Left lung (tissue), 10 donors: Measurements from ENCODE around the gene KMT2B. TPM values are rescaled to one million over a fixed set of nuclear protein-coding genes. Genes with fewer than 3 reads are reported as not detected.
A peak's percentile ranks its signal among the peaks of the same experiment; 100 is the strongest.

Experiments used
- ATAC-seq: fragments of 200-7000 bp; cut with Tn5 transposase; one replicate; pipeline ENCODE4 v1.9.1; 2020; ENCODE audit warnings: moderate library complexity
- DNase-seq, 4 donors: peaks; one replicate each; pipeline ENCODE4 v3.0.0-alpha.2; 2013 to 2020
- H3K27ac ChIP-seq, 2 donors: fragments of 200-600 bp; sonication (generic) in 1 of 2; one replicate each; pipeline versions ENCODE4 v1.5.0 to v1.8.0; 2020 to 2021
- H3K27me3 ChIP-seq, 2 donors: fragments of 200-600 bp; sonication (generic) in 1 of 2; one replicate each; pipeline versions ENCODE4 v1.5.0 to v1.8.0; 2020 to 2021
- H3K36me3 ChIP-seq, 2 donors: fragments of 200-600 bp; sonication (generic) in 1 of 2; one replicate each; pipeline versions ENCODE4 v1.5.0 to v1.8.0; 2020 to 2021
- H3K4me1 ChIP-seq, 2 donors: fragments of 200-600 bp; one replicate each; pipeline ENCODE4 v1.8.0; 2021
- H3K4me3 ChIP-seq, 2 donors: fragments of 200-600 bp; sonication (generic) in 1 of 2; one replicate each; pipeline versions ENCODE4 v1.5.0 to v1.8.0; 2020 to 2021; ENCODE audit warnings: mild to moderate bottlenecking in 1 of 2
- H3K9me3 ChIP-seq, 2 donors: fragments of 200-600 bp; sonication (generic) in 1 of 2; one replicate each; pipeline versions ENCODE4 v1.5.0 to v1.8.0; 2020 to 2021
- intact Hi-C, 2 donors: fragments of 100-400 bp; cut with DNase I; formaldehyde crosslinking; loops; one replicate each; pipeline versions ENCODE4 v1.11.2 to v1.14.2; 2022
- polyA plus RNA-seq, 6 donors: library from polyadenylated mRNA; unstranded; fragments of 120-200 nt; gene quantifications; one replicate each; pipeline ENCODE4 v1.2.1, GENCODE V29; 2013; ENCODE audit not compliant: insufficient read length in 6 of 6
- total RNA-seq, 2 donors: library from RNA; stranded (reverse); fragmentation: NEBNext Ultra II Directional; extraction: Animal tissue kit (Norgen Biotek cat#: 25700); gene quantifications; one replicate each; pipeline ENCODE4 v1.2.1, GENCODE V29; 2021
- TF ChIP-seq, protein P1 (sequence below), 2 donors: fragments of 200-600 bp; sonication (generic) in 1 of 2; IDR thresholded peaks; one replicate each; pipeline versions ENCODE4 v1.5.0 to v1.8.0; 2021; ENCODE audit warnings: antibody characterized with exemption in 2 of 2
- donor health status: DM: no; HTN: yes; CAD: no.
- donor health status: DM: no; HTN: no; CAD: no.

The KMT2B gene
- total and polyA plus RNA-seq, 8 donors, result 27.9 to 39.1 (median 33.9) TPM

DNA sequence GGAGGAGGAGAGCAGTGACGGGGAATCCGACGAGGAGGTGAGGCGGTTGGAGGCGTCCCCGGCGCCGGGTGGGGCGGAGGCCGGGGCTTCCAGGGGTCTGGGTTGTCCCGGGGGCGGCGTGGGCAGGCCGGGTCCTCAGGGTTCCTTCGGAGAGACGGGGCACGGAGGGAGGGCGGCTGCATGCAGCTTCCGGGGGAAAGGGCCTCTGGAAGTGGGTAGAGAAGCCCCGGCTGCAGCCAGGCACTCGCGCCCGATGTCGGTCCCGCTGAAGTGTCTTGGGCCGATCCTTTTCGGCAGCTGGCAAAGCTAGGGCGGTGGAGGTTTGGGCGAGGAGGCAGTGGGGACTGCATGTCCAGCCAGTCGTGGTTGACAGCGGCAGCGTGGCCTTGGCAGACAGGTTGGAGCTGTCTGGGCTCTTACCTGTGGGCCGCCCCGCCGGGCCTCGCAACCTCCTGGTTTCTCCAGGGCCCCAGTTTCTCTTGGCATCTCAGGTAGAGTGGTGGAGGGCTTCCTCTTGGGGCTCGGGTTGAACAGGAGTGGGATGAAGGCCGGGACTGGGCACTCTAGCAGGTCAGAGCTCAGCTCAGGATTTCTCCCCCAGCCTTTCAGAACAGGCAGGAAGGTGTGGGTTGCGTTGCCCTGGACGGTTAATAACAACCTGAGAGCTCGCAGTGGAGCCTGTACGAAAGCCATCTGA, 690 bp downstream of the KMT2B start:
- peak overlapping the region; percentile 72 to 82 for H3K27ac ChIP-seq
- H3K36me3 ChIP-seq, result peaks cover 0 to 40% of the 10 kb centered on the region in 2 donors
- ATAC-seq, result no peak
- peak overlapping the region; percentile 81 to 95 for H3K4me3 ChIP-seq
- peaks cover 12 to 37% of the 10 kb centered on the region in 2 donors for H3K4me1 ChIP-seq
- no peaks in the 10 kb centered on the region for H3K9me3 ChIP-seq
- TF ChIP-seq, protein P1, sequence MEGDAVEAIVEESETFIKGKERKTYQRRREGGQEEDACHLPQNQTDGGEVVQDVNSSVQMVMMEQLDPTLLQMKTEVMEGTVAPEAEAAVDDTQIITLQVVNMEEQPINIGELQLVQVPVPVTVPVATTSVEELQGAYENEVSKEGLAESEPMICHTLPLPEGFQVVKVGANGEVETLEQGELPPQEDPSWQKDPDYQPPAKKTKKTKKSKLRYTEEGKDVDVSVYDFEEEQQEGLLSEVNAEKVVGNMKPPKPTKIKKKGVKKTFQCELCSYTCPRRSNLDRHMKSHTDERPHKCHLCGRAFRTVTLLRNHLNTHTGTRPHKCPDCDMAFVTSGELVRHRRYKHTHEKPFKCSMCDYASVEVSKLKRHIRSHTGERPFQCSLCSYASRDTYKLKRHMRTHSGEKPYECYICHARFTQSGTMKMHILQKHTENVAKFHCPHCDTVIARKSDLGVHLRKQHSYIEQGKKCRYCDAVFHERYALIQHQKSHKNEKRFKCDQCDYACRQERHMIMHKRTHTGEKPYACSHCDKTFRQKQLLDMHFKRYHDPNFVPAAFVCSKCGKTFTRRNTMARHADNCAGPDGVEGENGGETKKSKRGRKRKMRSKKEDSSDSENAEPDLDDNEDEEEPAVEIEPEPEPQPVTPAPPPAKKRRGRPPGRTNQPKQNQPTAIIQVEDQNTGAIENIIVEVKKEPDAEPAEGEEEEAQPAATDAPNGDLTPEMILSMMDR (IDR thresholded peaks at IDR 0.05), result no peak
- intact Hi-C loops, result no loop called here
- DNase-seq, result peak in 2 of 4 donors; percentile 54 to 88
- H3K27me3 ChIP-seq, result no peaks in the 10 kb centered on the region

- Histone ChIP-seq H3K36me3 (peaks cover 0 to 51% of the 10 kb centered on the region in 2 donors), H3K27ac (no peak overlapping the region), H3K4me1 (peaks cover 12 to 37% of the 10 kb centered on the region in 2 donors), H3K9me3 (no peaks in the 10 kb centered on the region), H3K27me3 (no peaks in the 10 kb centered on the region), H3K4me3 (peak overlapping the region in 1 of 2 donors; percentile 95)
- TF ChIP-seq, protein P1 (IDR thresholded peaks at IDR 0.05), result no peak
- peak in 1 of 4 donors; percentile 79 for DNase-seq
- intact Hi-C loops, result no loop called here
- ATAC-seq, result no peak
Observed at GRCh38 chr19:35719402-35720162, 1.8 kb downstream of the KMT2B start.

GRCh38 chr19:35720163-35720524, 2.3 kb downstream of the KMT2B start:
- ATAC-seq, result no peak
- H3K4me3 ChIP-seq, result no peak overlapping the region
- H3K27me3 ChIP-seq, result no peaks in the 10 kb centered on the region
- H3K36me3 ChIP-seq, result peaks cover 0 to 56% of the 10 kb centered on the region in 2 donors
- H3K27ac ChIP-seq, result no peak overlapping the region
- TF ChIP-seq, protein P1 (IDR thresholded peaks at IDR 0.05), result no peak
- no peaks in the 10 kb centered on the region for H3K9me3 ChIP-seq
- peaks cover 12 to 37% of the 10 kb centered on the region in 2 donors for H3K4me1 ChIP-seq
- DNase-seq, result no peak
- intact Hi-C loops, result no loop called here

DNA sequence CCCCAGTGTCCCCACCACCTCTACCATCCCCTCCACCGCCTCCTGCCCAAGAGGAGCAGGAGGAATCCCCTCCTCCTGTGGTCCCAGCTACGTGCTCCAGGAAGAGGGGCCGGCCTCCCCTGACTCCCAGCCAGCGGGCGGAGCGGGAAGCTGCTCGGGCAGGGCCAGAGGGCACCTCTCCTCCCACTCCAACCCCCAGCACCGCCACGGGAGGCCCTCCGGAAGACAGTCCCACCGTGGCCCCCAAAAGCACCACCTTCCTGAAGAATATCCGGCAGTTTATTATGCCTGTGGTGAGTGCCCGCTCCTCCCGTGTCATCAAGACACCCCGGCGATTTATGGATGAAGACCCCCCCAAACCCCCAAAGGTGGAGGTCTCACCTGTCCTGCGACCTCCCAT, 2.8 kb downstream of the KMT2B start:
- H3K9me3 ChIP-seq, result no peaks in the 10 kb centered on the region

More for the DNA sequence above, 2.8 kb downstream of the KMT2B start:
- Histone ChIP-seq H3K27me3 (no peaks in the 10 kb centered on the region), H3K4me1 (peaks cover 10 to 33% of the 10 kb centered on the region in 2 donors), H3K36me3 (peaks cover 0 to 61% of the 10 kb centered on the region in 2 donors), H3K4me3 (no peak overlapping the region), H3K27ac (no peak overlapping the region)
- TF ChIP-seq, protein P1 (IDR thresholded peaks at IDR 0.05), result no peak
- ATAC-seq (no peak), DNase-seq (no peak)
- intact Hi-C loops, result no loop called here
